Measurements from ENCODE around the gene CDK8.

Gene CDK8

DNA sequence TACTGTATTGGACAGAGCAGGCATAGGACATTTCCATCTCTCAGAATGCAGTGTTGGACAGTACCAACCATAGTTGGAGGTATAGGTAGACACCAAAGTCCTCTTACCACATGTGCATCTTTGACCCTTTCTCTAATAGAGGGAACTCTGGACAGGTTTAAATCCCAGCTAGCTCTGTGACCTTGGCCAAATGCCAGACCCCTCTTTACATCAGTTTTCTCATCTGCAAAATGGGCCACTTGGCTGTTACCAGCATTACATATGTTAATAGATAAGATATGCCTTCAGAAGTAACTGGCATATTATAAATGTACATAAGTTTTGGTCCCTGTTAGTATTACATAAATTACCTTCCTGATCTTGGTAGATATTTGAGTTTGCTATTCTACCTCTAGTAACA lies 54.3 kb downstream of the CDK8 start:
- no peak for ATAC-seq
- no peak for TF ChIP-seq OSR1 (CRISPR knock-in tag; IDR thresholded peaks at IDR 0.05)
- no peak for TF ChIP-seq GLIS3 (CRISPR knock-in tag; IDR thresholded peaks at IDR 0.05)
- no peak for TF ChIP-seq TOX (CRISPR knock-in tag; IDR thresholded peaks at IDR 0.05; ENCODE audit: borderline replicate concordance)
- TF ChIP-seq, protein P1, sequence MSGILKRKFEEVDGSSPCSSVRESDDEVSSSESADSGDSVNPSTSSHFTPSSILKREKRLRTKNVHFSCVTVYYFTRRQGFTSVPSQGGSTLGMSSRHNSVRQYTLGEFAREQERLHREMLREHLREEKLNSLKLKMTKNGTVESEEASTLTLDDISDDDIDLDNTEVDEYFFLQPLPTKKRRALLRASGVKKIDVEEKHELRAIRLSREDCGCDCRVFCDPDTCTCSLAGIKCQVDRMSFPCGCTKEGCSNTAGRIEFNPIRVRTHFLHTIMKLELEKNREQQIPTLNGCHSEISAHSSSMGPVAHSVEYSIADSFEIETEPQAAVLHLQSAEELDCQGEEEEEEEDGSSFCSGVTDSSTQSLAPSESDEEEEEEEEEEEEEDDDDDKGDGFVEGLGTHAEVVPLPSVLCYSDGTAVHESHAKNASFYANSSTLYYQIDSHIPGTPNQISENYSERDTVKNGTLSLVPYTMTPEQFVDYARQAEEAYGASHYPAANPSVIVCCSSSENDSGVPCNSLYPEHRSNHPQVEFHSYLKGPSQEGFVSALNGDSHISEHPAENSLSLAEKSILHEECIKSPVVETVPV (CRISPR knock-in tag; IDR thresholded peaks at IDR 0.05) = no peak
- TF ChIP-seq, protein P2, sequence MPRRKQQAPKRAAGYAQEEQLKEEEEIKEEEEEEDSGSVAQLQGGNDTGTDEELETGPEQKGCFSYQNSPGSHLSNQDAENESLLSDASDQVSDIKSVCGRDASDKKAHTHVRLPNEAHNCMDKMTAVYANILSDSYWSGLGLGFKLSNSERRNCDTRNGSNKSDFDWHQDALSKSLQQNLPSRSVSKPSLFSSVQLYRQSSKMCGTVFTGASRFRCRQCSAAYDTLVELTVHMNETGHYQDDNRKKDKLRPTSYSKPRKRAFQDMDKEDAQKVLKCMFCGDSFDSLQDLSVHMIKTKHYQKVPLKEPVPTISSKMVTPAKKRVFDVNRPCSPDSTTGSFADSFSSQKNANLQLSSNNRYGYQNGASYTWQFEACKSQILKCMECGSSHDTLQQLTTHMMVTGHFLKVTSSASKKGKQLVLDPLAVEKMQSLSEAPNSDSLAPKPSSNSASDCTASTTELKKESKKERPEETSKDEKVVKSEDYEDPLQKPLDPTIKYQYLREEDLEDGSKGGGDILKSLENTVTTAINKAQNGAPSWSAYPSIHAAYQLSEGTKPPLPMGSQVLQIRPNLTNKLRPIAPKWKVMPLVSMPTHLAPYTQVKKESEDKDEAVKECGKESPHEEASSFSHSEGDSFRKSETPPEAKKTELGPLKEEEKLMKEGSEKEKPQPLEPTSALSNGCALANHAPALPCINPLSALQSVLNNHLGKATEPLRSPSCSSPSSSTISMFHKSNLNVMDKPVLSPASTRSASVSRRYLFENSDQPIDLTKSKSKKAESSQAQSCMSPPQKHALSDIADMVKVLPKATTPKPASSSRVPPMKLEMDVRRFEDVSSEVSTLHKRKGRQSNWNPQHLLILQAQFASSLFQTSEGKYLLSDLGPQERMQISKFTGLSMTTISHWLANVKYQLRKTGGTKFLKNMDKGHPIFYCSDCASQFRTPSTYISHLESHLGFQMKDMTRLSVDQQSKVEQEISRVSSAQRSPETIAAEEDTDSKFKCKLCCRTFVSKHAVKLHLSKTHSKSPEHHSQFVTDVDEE (CRISPR knock-in tag; IDR thresholded peaks at IDR 0.05) = no peak
- TF ChIP-seq, protein P3, sequence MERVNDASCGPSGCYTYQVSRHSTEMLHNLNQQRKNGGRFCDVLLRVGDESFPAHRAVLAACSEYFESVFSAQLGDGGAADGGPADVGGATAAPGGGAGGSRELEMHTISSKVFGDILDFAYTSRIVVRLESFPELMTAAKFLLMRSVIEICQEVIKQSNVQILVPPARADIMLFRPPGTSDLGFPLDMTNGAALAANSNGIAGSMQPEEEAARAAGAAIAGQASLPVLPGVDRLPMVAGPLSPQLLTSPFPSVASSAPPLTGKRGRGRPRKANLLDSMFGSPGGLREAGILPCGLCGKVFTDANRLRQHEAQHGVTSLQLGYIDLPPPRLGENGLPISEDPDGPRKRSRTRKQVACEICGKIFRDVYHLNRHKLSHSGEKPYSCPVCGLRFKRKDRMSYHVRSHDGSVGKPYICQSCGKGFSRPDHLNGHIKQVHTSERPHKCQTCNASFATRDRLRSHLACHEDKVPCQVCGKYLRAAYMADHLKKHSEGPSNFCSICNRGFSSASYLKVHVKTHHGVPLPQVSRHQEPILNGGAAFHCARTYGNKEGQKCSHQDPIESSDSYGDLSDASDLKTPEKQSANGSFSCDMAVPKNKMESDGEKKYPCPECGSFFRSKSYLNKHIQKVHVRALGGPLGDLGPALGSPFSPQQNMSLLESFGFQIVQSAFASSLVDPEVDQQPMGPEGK (CRISPR knock-in tag; IDR thresholded peaks at IDR 0.05; ENCODE audit: borderline replicate concordance) = no peak
- no peak for TF ChIP-seq RARB (CRISPR knock-in tag; IDR thresholded peaks at IDR 0.05)
- no peak for TF ChIP-seq ZNF70 (CRISPR knock-in tag; IDR thresholded peaks at IDR 0.05)
- no peak for TF ChIP-seq ISL1 (CRISPR knock-in tag; IDR thresholded peaks at IDR 0.05)
- no peak for TF ChIP-seq SNAI2 (CRISPR knock-in tag; IDR thresholded peaks at IDR 0.05)
- TF ChIP-seq ZFP30 (CRISPR knock-in tag; IDR thresholded peaks at IDR 0.05) = no peak
- no peak for TF ChIP-seq ZFP3 (CRISPR knock-in tag; IDR thresholded peaks at IDR 0.05)
- no peak for TF ChIP-seq ZNF8 (CRISPR knock-in tag; IDR thresholded peaks at IDR 0.05)
- TF ChIP-seq PPARA (CRISPR knock-in tag; IDR thresholded peaks at IDR 0.05; ENCODE audit: borderline replicate concordance) = no peak
- TF ChIP-seq, protein P4, sequence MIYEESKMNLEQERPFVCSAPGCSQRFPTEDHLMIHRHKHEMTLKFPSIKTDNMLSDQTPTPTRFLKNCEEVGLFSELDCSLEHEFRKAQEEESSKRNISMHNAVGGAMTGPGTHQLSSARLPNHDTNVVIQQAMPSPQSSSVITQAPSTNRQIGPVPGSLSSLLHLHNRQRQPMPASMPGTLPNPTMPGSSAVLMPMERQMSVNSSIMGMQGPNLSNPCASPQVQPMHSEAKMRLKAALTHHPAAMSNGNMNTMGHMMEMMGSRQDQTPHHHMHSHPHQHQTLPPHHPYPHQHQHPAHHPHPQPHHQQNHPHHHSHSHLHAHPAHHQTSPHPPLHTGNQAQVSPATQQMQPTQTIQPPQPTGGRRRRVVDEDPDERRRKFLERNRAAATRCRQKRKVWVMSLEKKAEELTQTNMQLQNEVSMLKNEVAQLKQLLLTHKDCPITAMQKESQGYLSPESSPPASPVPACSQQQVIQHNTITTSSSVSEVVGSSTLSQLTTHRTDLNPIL (CRISPR knock-in tag; IDR thresholded peaks at IDR 0.05; ENCODE audit: low read depth) = no peak
- no peak for TF ChIP-seq ZC3H10 (CRISPR knock-in tag; IDR thresholded peaks at IDR 0.05)
- TF ChIP-seq, protein P5, sequence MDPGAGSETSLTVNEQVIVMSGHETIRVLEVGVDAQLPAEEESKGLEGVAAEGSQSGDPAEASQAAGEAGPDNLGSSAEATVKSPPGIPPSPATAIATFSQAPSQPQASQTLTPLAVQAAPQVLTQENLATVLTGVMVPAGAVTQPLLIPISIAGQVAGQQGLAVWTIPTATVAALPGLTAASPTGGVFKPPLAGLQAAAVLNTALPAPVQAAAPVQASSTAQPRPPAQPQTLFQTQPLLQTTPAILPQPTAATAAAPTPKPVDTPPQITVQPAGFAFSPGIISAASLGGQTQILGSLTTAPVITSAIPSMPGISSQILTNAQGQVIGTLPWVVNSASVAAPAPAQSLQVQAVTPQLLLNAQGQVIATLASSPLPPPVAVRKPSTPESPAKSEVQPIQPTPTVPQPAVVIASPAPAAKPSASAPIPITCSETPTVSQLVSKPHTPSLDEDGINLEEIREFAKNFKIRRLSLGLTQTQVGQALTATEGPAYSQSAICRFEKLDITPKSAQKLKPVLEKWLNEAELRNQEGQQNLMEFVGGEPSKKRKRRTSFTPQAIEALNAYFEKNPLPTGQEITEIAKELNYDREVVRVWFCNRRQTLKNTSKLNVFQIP (CRISPR knock-in tag; IDR thresholded peaks at IDR 0.05; ENCODE audit: borderline replicate concordance, low read depth) = no peak
- no peak for TF ChIP-seq ARNTL (CRISPR knock-in tag; IDR thresholded peaks at IDR 0.05; ENCODE audit: borderline replicate concordance, low read depth)
- TF ChIP-seq TCF4 (CRISPR knock-in tag; IDR thresholded peaks at IDR 0.05; ENCODE audit: borderline replicate concordance) = no peak
- TF ChIP-seq BACH2 (CRISPR knock-in tag; IDR thresholded peaks at IDR 0.05; ENCODE audit: borderline replicate concordance) = no peak

DNA sequence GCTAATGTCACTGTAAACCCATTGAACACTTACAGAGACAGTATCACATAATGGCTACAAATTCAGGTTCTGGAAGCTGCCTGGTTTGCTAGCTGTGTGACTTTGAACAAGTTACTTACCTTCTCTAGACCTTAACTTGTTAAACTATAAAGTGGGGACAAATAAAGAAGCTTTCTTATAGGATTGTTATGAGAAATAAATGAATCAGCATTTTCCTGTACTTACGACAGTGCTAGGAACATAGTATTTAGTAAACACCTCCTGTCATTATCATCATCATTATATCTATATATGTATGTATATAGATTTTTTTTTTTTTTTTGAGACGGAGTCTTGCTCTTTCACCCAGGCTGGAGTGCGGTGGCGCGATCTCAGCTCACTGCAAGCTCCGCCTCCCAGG lies 54.9 kb downstream of the CDK8 start:
- no peak for ATAC-seq
- TF ChIP-seq ZFP3 (CRISPR knock-in tag; IDR thresholded peaks at IDR 0.05) = no peak
- TF ChIP-seq PPARA (CRISPR knock-in tag; IDR thresholded peaks at IDR 0.05; ENCODE audit: borderline replicate concordance) = no peak
- TF ChIP-seq ESRRG (CRISPR knock-in tag; IDR thresholded peaks at IDR 0.05) = no peak
- TF ChIP-seq, protein P1 (CRISPR knock-in tag; IDR thresholded peaks at IDR 0.05) = no peak
- TF ChIP-seq ZNF8 (CRISPR knock-in tag; IDR thresholded peaks at IDR 0.05) = no peak
- TF ChIP-seq TOX (CRISPR knock-in tag; IDR thresholded peaks at IDR 0.05; ENCODE audit: borderline replicate concordance) = no peak
- no peak for TF ChIP-seq ZFP30 (CRISPR knock-in tag; IDR thresholded peaks at IDR 0.05)
- TF ChIP-seq, protein P2 (CRISPR knock-in tag; IDR thresholded peaks at IDR 0.05) = no peak
- TF ChIP-seq SNAI2 (CRISPR knock-in tag; IDR thresholded peaks at IDR 0.05) = no peak
- TF ChIP-seq ISL1 (CRISPR knock-in tag; IDR thresholded peaks at IDR 0.05) = no peak
- TF ChIP-seq, protein P4 (CRISPR knock-in tag; IDR thresholded peaks at IDR 0.05; ENCODE audit: low read depth) = no peak
- no peak for TF ChIP-seq GLIS3 (CRISPR knock-in tag; IDR thresholded peaks at IDR 0.05)
- no peak for TF ChIP-seq ZC3H10 (CRISPR knock-in tag; IDR thresholded peaks at IDR 0.05)
- TF ChIP-seq TCF4 (CRISPR knock-in tag; IDR thresholded peaks at IDR 0.05; ENCODE audit: borderline replicate concordance) = no peak
- no peak for TF ChIP-seq CSDC2 (CRISPR knock-in tag; IDR thresholded peaks at IDR 0.05)

All from SK-N-SH treated with all-trans-retinoic acid at 6 μM for 48 hours (cell line).